Sigmoid colon (tissue), 7 donors: ENCODE data around the gene PHLPP1. TPM values are rescaled to one million over a fixed set of nuclear protein-coding genes. Genes with fewer than 3 reads are reported as not detected.

ENCODE experiments used
- DNase-seq: peaks from one replicate; pipeline ENCODE4 v3.0.0-alpha.2; 2019
- H3K27ac ChIP-seq, 4 donors: fragments of 200-600 bp; sonication (generic); one replicate each; pipeline ENCODE4 v1.5.1; 2016 to 2019; ENCODE audit warnings: mild to moderate bottlenecking in 1 of 4
- H3K27me3 ChIP-seq, 3 donors: fragments of 200-600 bp; sonication (generic); one replicate each; pipeline ENCODE4 v1.5.1; 2019; ENCODE audit warnings: mild to moderate bottlenecking in 1 of 3
- H3K36me3 ChIP-seq, 4 donors: fragments of 200-600 bp; sonication (generic); one replicate each; pipeline ENCODE4 v1.5.1; 2016 to 2019
- H3K4me1 ChIP-seq, 4 donors: fragments of 200-600 bp; sonication (generic); one replicate each; pipeline ENCODE4 v1.5.1; 2017 to 2019
- H3K4me3 ChIP-seq, 4 donors: fragments of 200-600 bp; sonication (generic); one replicate each; pipeline ENCODE4 v1.5.1; 2017 to 2019; ENCODE audit warnings: mild to moderate bottlenecking in 2 of 4, moderate library complexity in 1 of 4
- H3K9me3 ChIP-seq, 4 donors: fragments of 200-600 bp in 3 of 4; sonication (generic) in 3 of 4; one replicate each; pipeline versions ENCODE4 v1.5.1 to v1.6.1; 2013 to 2019
- CTCF ChIP-seq, 4 experiments: fragments of 450-650 bp in 3 of 4; fragments of 200-600 bp in 1 of 4; IDR thresholded peaks; one replicate each; pipeline ENCODE4 v1.5.1; 2016 to 2019; ENCODE audit warnings: antibody characterized with exemption in 4 of 4, mild to moderate bottlenecking in 3 of 4, moderate library complexity in 2 of 4
- EP300 ChIP-seq, 4 donors: sonication (generic); formaldehyde crosslinking; IDR thresholded peaks; one replicate each; pipeline ENCODE4 v1.6.1; 2017; ENCODE audit warnings: antibody characterized with exemption in 4 of 4
- POLR2A ChIP-seq, 2 donors: fragments of 450-650 bp; IDR thresholded peaks; one replicate each; pipeline ENCODE4 v1.6.1; 2016; ENCODE audit warnings: antibody characterized with exemption in 2 of 2, mild to moderate bottlenecking in 2 of 2, moderate library complexity in 2 of 2
- POLR2AphosphoS5 ChIP-seq, 4 donors: sonication (generic); formaldehyde crosslinking; IDR thresholded peaks; one replicate each; pipeline ENCODE4 v1.6.1; 2017; ENCODE audit warnings: antibody characterized with exemption in 4 of 4
- whole genome bisulfite sequencing, 2 donors: extraction: QIAGEN DNeasy Blood & Tissue Kit; methylation state at CpG; one replicate each; pipeline ENCODE4 v1.1.7; 2013; 5-methylcytosine and 5-hydroxymethylcytosine counted together
- intact Hi-C: fragments of 100-400 bp; cut with DNase I; formaldehyde crosslinking; loops from one replicate; pipeline ENCODE4 v1.15.1; 2023
- polyA plus RNA-seq, 3 donors: library from polyadenylated mRNA; stranded (reverse); fragments of 200-250 nt; gene quantifications; one replicate each; pipeline ENCODE4 v1.2.3, GENCODE V29; 2013
- total RNA-seq, 4 donors: library from RNA; depleted of rRNA; stranded (reverse); fragments of >200 nt; gene quantifications; one replicate each; pipeline ENCODE4 v1.1.0, GENCODE V29; 2016
- donor health status: healthy with polysubstance abuse.
- donor health status: Bipolar disorder and iron deficiency.
- donor health status: healthy.

Gene PHLPP1
- total and polyA plus RNA-seq, 7 donors = 4.2 to 18.6 (median 7.1) TPM

- 25 to 72% methylated on average over 3 of the region's 3 CpGs for WGBS, 2 donors
- Histone ChIP-seq H3K36me3 (no peaks in the 10 kb centered on the region), H3K27me3 (no peaks in the 10 kb centered on the region), H3K4me3 (no peak overlapping the region), H3K27ac (peak overlapping the region in 1 of 4 donors; percentile 25), H3K9me3 (no peaks in the 10 kb centered on the region), H3K4me1 (peaks cover 0 to 34% (median 33%) of the 10 kb centered on the region in 4 donors)
- intact Hi-C loops = no loop called here
- no peak for TF ChIP-seq EP300 (IDR thresholded peaks at IDR 0.05)
- TF ChIP-seq CTCF (IDR thresholded peaks at IDR 0.05) = no peak
- no peak for TF ChIP-seq POLR2AphosphoS5 (IDR thresholded peaks at IDR 0.05)
- no peak for TF ChIP-seq POLR2A (IDR thresholded peaks at IDR 0.05)
- no peak for DNase-seq
Observed at GRCh38 chr18:62745089-62745751, 29.9 kb downstream of the PHLPP1 start.

GRCh38 chr18:62749389-62749788, 34.0 kb downstream of the PHLPP1 start:
- 87 to 94% methylated on average over 6 of the region's 6 CpGs for WGBS, 2 donors
- no peak for DNase-seq
- TF ChIP-seq EP300 (IDR thresholded peaks at IDR 0.05) (no peak), POLR2AphosphoS5 (IDR thresholded peaks at IDR 0.05) (no peak), POLR2A (IDR thresholded peaks at IDR 0.05) (no peak)
- Histone ChIP-seq H3K4me1 (peaks cover 0 to 33% (median 26%) of the 10 kb centered on the region in 4 donors), H3K27ac (no peak overlapping the region), H3K4me3 (no peak overlapping the region), H3K36me3 (no peaks in the 10 kb centered on the region), H3K27me3 (no peaks in the 10 kb centered on the region), H3K9me3 (no peaks in the 10 kb centered on the region)
- intact Hi-C loops = no loop called here

GRCh38 chr18:62751341-62751821, 36.0 kb downstream of the PHLPP1 start:
- no peak for DNase-seq
- intact Hi-C loops = no loop called here
- no peaks in the 10 kb centered on the region for H3K36me3 ChIP-seq
- H3K27me3 ChIP-seq = no peaks in the 10 kb centered on the region
- H3K4me1 ChIP-seq = peaks cover 0 to 22% (median 15%) of the 10 kb centered on the region in 4 donors
- no peak overlapping the region for H3K27ac ChIP-seq
- TF ChIP-seq CTCF (IDR thresholded peaks at IDR 0.05) = no peak
- TF ChIP-seq POLR2AphosphoS5 (IDR thresholded peaks at IDR 0.05) = no peak
- TF ChIP-seq POLR2A (IDR thresholded peaks at IDR 0.05) = no peak
- no peak for TF ChIP-seq EP300 (IDR thresholded peaks at IDR 0.05)
- no peak overlapping the region for H3K4me3 ChIP-seq
- H3K9me3 ChIP-seq = no peaks in the 10 kb centered on the region
- 22 to 63% methylated on average over 3 of the region's 3 CpGs for WGBS, 2 donors

- no peak for TF ChIP-seq POLR2A (IDR thresholded peaks at IDR 0.05)
- Histone ChIP-seq H3K36me3 (no peaks in the 10 kb centered on the region), H3K27me3 (no peaks in the 10 kb centered on the region), H3K27ac (no peak overlapping the region), H3K4me1 (peaks cover 0 to 22% (median 15%) of the 10 kb centered on the region in 4 donors), H3K4me3 (no peak overlapping the region), H3K9me3 (no peaks in the 10 kb centered on the region)
- DNase-seq = no peak
- WGBS, 2 donors = 82 to 90% methylated on average over 3 of the region's 3 CpGs
- intact Hi-C loops = no loop called here
Observed at GRCh38 chr18:62751977-62752376, 36.6 kb downstream of the PHLPP1 start.

GRCh38 chr18:62754026-62754425, 38.7 kb downstream of the PHLPP1 start:
- intact Hi-C loops = no loop called here
- Histone ChIP-seq H3K36me3 (no peaks in the 10 kb centered on the region), H3K4me1 (peaks cover 0 to 22% (median 15%) of the 10 kb centered on the region in 4 donors), H3K9me3 (no peaks in the 10 kb centered on the region), H3K4me3 (no peak overlapping the region), H3K27me3 (no peaks in the 10 kb centered on the region), H3K27ac (no peak overlapping the region)
- TF ChIP-seq EP300 (IDR thresholded peaks at IDR 0.05) = no peak
- no peak for TF ChIP-seq POLR2A (IDR thresholded peaks at IDR 0.05)
- no peak for TF ChIP-seq CTCF (IDR thresholded peaks at IDR 0.05)
- no peak for TF ChIP-seq POLR2AphosphoS5 (IDR thresholded peaks at IDR 0.05)
- DNase-seq = no peak
